Measurements from ENCODE around the gene ADAMTSL3.

ADAMTSL3 gene

DNA sequence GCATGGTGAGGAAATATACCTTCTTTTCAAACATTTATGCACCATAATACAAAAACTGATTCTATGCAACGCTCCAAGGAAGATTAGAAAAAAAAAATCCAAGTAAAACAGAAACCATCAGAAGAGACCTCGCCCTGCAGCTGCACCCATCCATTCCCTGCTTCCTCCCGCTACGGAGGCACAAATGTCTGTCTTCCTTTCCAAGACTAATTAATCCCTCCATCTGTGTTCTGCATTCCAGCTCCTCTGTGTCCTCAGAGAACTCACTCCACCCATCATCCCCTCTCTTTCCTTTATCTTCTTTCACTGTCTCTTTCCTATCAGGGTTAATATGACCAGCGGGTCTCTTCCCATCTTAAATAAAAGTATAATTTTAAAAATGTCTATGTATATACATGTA lies 196.1 kb downstream of the ADAMTSL3 start:
- no peak for DNase-seq
- H3K23ac ChIP-seq (ENCODE audit: low read length): no peak overlapping the region
- no peak overlapping the region for H2BK120ac ChIP-seq (ENCODE audit: low read depth, low read length)
- H3K18ac ChIP-seq (ENCODE audit: low read length): no peak overlapping the region
- H3K4me3 ChIP-seq (ENCODE audit: low read length): no peak overlapping the region
- no peaks in the 10 kb centered on the region for H3K36me3 ChIP-seq (ENCODE audit: control insufficient read depth, insufficient read depth, low read length)
- no peak overlapping the region for H4K5ac ChIP-seq (ENCODE audit: low read length)
- no peak overlapping the region for H3K4me2 ChIP-seq (ENCODE audit: low read length)
- H2BK15ac ChIP-seq (replicated peaks; ENCODE audit: low read depth): no peak overlapping the region
- no peak overlapping the region for H3K27ac ChIP-seq (ENCODE audit: low read depth, low read length)
- H3K79me2 ChIP-seq (ENCODE audit: control insufficient read depth, insufficient read depth, low read length): no peaks in the 10 kb centered on the region
- no peak overlapping the region for H3K9ac ChIP-seq (ENCODE audit: low read length)
- H3K79me1 ChIP-seq (ENCODE audit: low read length): no peaks in the 10 kb centered on the region
- no peak overlapping the region for H2BK5ac ChIP-seq (ENCODE audit: low read length)
- H2AK5ac ChIP-seq (ENCODE audit: low read length): no peak overlapping the region
- H4K8ac ChIP-seq (ENCODE audit: low read depth, low read length): no peak overlapping the region
- no CpG with 5 or more reads among the region's 5 CpGs for WGBS (ENCODE audit: extremely low coverage, insufficient coverage, low lambda C conversion rate)
- H3K56ac ChIP-seq (ENCODE audit: low read length): no peak overlapping the region
- H3K27me3 ChIP-seq (ENCODE audit: insufficient read depth, low read length, poor library complexity): no peaks in the 10 kb centered on the region
- H3K4me1 ChIP-seq (ENCODE audit: control insufficient read depth, low read depth, low read length): no peaks in the 10 kb centered on the region
- H3K4ac ChIP-seq (ENCODE audit: low read depth, low read length): no peak overlapping the region

DNA sequence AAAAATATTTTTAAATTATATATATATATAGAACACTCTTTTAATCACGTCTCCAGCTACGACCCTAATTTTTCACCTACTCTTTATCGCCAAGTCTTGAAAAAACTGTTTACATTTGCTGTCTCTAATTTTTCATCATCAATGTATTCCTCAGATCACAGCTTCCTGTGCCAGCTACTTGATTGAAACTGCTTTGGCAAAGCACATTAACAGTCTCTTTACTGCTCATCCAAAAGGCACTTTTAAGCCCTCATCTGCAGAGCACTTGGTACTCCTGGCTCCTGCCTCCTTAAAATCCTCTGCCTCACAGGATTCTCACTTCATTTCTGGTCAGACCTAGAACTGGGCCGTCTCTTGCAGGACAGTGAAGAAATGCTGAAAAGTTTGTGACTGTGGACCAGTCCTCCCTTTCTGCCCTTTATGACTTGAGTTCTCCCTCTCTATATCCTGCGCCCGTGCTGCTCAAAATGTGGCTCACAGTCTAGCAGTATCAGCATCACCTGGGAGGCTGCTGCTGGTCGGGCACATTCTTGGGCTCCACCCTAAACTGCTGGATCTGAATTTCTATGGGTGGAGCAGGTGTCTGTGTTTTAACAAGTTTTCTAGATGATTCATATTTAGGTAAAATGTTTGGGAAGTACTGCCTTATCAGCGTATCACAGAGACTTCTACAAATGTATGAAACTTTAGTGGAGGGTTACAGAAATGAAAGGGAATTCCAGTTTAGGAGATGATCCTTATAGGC lies 196.8 kb downstream of the ADAMTSL3 start:
- no peak overlapping the region for H4K8ac ChIP-seq (ENCODE audit: low read depth, low read length)
- no peak overlapping the region for H3K9ac ChIP-seq (ENCODE audit: low read length)
- H2BK120ac ChIP-seq (ENCODE audit: low read depth, low read length): no peak overlapping the region
- DNase-seq: no peak
- no peak overlapping the region for H4K5ac ChIP-seq (ENCODE audit: low read length)
- WGBS (ENCODE audit: extremely low coverage, insufficient coverage, low lambda C conversion rate): no CpG with 5 or more reads among the region's 8 CpGs
- H3K56ac ChIP-seq (ENCODE audit: low read length): no peak overlapping the region
- no peak overlapping the region for H2BK5ac ChIP-seq (ENCODE audit: low read length)
- H2BK15ac ChIP-seq (replicated peaks; ENCODE audit: low read depth): no peak overlapping the region
- H3K27me3 ChIP-seq (ENCODE audit: insufficient read depth, low read length, poor library complexity): no peaks in the 10 kb centered on the region
- no peak overlapping the region for H3K23ac ChIP-seq (ENCODE audit: low read length)
- no peak overlapping the region for H2AK5ac ChIP-seq (ENCODE audit: low read length)
- H3K27ac ChIP-seq (ENCODE audit: low read depth, low read length): no peak overlapping the region
- no peak overlapping the region for H3K4ac ChIP-seq (ENCODE audit: low read depth, low read length)
- H3K18ac ChIP-seq (ENCODE audit: low read length): no peak overlapping the region
- H3K79me1 ChIP-seq (ENCODE audit: low read length): no peaks in the 10 kb centered on the region
- H3K36me3 ChIP-seq (ENCODE audit: control insufficient read depth, insufficient read depth, low read length): no peaks in the 10 kb centered on the region
- no peak overlapping the region for H3K4me3 ChIP-seq (ENCODE audit: low read length)
- no peaks in the 10 kb centered on the region for H3K79me2 ChIP-seq (ENCODE audit: control insufficient read depth, insufficient read depth, low read length)
- no peaks in the 10 kb centered on the region for H3K4me1 ChIP-seq (ENCODE audit: control insufficient read depth, low read depth, low read length)
- no peak overlapping the region for H3K4me2 ChIP-seq (ENCODE audit: low read length)

DNA sequence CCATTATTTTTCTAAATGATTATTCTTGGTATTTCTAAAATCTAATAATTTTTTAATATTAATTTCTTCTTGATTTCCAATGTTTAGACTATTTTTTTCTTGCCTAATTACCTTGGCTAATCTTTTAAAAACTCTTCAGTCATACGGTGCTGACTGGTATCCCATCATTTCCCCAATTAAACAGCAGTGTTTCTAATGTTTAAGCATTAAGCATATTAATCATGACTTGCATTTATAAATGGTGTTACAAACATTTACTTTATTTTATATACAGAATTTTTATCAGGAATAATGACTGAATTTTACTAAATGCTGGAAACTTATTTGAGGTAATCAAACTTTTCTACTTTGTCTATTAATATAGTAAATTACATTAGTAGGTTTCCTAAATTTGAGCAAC lies 199.3 kb downstream of the ADAMTSL3 start:
- Histone ChIP-seq H3K79me1 (ENCODE audit: low read length) (no peaks in the 10 kb centered on the region), H3K36me3 (ENCODE audit: control insufficient read depth, insufficient read depth, low read length) (no peaks in the 10 kb centered on the region), H3K56ac (ENCODE audit: low read length) (no peak overlapping the region), H3K9ac (ENCODE audit: low read length) (no peak overlapping the region), H2BK15ac (replicated peaks; ENCODE audit: low read depth) (no peak overlapping the region), H3K23ac (ENCODE audit: low read length) (no peak overlapping the region), H2BK120ac (ENCODE audit: low read depth, low read length) (no peak overlapping the region), H2BK5ac (ENCODE audit: low read length) (no peak overlapping the region), H3K18ac (ENCODE audit: low read length) (no peak overlapping the region), H3K27ac (ENCODE audit: low read depth, low read length) (no peak overlapping the region), H3K4ac (ENCODE audit: low read depth, low read length) (no peak overlapping the region), H3K4me2 (ENCODE audit: low read length) (no peak overlapping the region), H4K8ac (ENCODE audit: low read depth, low read length) (no peak overlapping the region), H3K79me2 (ENCODE audit: control insufficient read depth, insufficient read depth, low read length) (no peaks in the 10 kb centered on the region), H2AK5ac (ENCODE audit: low read length) (no peak overlapping the region), H3K27me3 (ENCODE audit: insufficient read depth, low read length, poor library complexity) (no peaks in the 10 kb centered on the region), H4K5ac (ENCODE audit: low read length) (no peak overlapping the region), H3K4me3 (ENCODE audit: low read length) (no peak overlapping the region), H3K4me1 (ENCODE audit: control insufficient read depth, low read depth, low read length) (no peaks in the 10 kb centered on the region)
- no CpG with 5 or more reads among the region's 1 CpG for WGBS (ENCODE audit: extremely low coverage, insufficient coverage, low lambda C conversion rate)
- DNase-seq: no peak

DNA sequence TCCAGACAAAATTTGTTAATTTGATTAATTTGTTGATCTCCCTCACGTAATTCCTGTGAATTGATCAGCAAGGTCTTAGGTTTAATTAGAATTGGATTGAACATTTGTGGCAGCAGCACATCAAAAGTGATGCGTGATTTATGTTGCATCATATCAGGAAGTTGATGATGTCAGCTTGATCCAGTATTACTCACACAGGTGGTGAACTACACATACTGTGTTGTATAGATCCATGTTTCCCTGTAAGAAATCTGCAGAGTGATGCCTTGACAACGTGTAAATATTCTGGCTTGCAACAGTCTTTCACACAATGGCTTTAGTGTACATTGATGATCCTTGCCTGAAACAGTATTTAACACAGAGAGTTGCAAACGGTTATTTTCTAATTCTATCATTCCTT lies 200.4 kb downstream of the ADAMTSL3 start:
- no peak overlapping the region for H3K27ac ChIP-seq (ENCODE audit: low read depth, low read length)
- H3K4me1 ChIP-seq (ENCODE audit: control insufficient read depth, low read depth, low read length): no peaks in the 10 kb centered on the region
- no peaks in the 10 kb centered on the region for H3K27me3 ChIP-seq (ENCODE audit: insufficient read depth, low read length, poor library complexity)
- no peak overlapping the region for H2BK15ac ChIP-seq (replicated peaks; ENCODE audit: low read depth)
- no peak overlapping the region for H4K5ac ChIP-seq (ENCODE audit: low read length)
- WGBS (ENCODE audit: extremely low coverage, insufficient coverage, low lambda C conversion rate): no CpG with 5 or more reads among the region's 4 CpGs
- no peak overlapping the region for H2BK5ac ChIP-seq (ENCODE audit: low read length)
- H3K4ac ChIP-seq (ENCODE audit: low read depth, low read length): no peak overlapping the region
- no peak overlapping the region for H3K4me2 ChIP-seq (ENCODE audit: low read length)
- no peak overlapping the region for H2BK120ac ChIP-seq (ENCODE audit: low read depth, low read length)
- H3K18ac ChIP-seq (ENCODE audit: low read length): no peak overlapping the region
- no peaks in the 10 kb centered on the region for H3K79me2 ChIP-seq (ENCODE audit: control insufficient read depth, insufficient read depth, low read length)
- no peak overlapping the region for H3K9ac ChIP-seq (ENCODE audit: low read length)
- no peak overlapping the region for H2AK5ac ChIP-seq (ENCODE audit: low read length)
- H3K56ac ChIP-seq (ENCODE audit: low read length): no peak overlapping the region
- H3K23ac ChIP-seq (ENCODE audit: low read length): no peak overlapping the region
- H3K79me1 ChIP-seq (ENCODE audit: low read length): no peaks in the 10 kb centered on the region
- DNase-seq: no peak
- no peak overlapping the region for H4K8ac ChIP-seq (ENCODE audit: low read depth, low read length)
- no peak overlapping the region for H3K4me3 ChIP-seq (ENCODE audit: low read length)
- H3K36me3 ChIP-seq (ENCODE audit: control insufficient read depth, insufficient read depth, low read length): no peaks in the 10 kb centered on the region

DNA sequence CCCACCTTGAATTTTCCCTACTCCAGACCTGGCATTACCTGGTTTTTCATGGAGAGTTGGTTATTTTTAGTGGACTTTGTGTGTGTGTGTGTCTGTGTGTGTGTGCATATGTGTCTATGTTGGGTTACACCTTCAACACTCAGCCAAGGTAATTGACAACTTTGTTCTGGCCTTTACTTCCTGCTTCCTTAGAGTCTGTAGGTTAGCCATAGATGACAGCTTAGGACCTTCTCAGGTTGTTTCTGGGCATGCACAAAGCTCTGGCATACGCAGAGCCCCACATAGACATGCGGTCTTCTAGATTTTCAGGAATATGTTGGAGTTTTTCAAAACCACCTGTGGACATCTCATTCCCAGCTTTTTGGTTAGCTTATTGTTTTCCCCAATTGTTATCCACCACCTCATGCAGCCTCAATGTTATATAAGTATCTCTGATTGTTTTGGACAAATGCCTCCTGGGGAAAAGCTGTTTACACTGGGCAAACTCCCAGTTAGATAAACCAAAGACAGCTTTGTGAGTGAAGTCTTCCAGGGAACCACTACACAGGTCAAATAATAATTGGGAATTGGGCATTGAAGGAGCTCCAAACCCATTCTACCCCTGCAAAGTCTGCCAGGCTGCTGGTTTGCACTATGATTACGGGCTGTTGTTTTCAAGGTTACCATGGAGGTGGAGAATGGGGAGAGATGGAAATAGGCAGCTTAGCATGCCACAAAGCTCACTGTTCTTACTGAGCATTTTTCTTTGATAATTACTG lies 201.2 kb downstream of the ADAMTSL3 start:
- Histone ChIP-seq H3K23ac (ENCODE audit: low read length) (no peak overlapping the region), H3K79me1 (ENCODE audit: low read length) (no peaks in the 10 kb centered on the region), H3K4me1 (ENCODE audit: control insufficient read depth, low read depth, low read length) (no peaks in the 10 kb centered on the region), H3K4me3 (ENCODE audit: low read length) (no peak overlapping the region), H3K27ac (ENCODE audit: low read depth, low read length) (no peak overlapping the region), H2BK15ac (replicated peaks; ENCODE audit: low read depth) (no peak overlapping the region), H2BK5ac (ENCODE audit: low read length) (no peak overlapping the region), H4K5ac (ENCODE audit: low read length) (no peak overlapping the region), H4K8ac (ENCODE audit: low read depth, low read length) (no peak overlapping the region), H3K9ac (ENCODE audit: low read length) (no peak overlapping the region), H3K18ac (ENCODE audit: low read length) (no peak overlapping the region), H3K4ac (ENCODE audit: low read depth, low read length) (no peak overlapping the region), H2AK5ac (ENCODE audit: low read length) (no peak overlapping the region), H3K4me2 (ENCODE audit: low read length) (no peak overlapping the region), H3K79me2 (ENCODE audit: control insufficient read depth, insufficient read depth, low read length) (no peaks in the 10 kb centered on the region), H3K56ac (ENCODE audit: low read length) (no peak overlapping the region), H3K27me3 (ENCODE audit: insufficient read depth, low read length, poor library complexity) (no peaks in the 10 kb centered on the region), H2BK120ac (ENCODE audit: low read depth, low read length) (no peak overlapping the region), H3K36me3 (ENCODE audit: control insufficient read depth, insufficient read depth, low read length) (no peaks in the 10 kb centered on the region)
- DNase-seq: peak; percentile 11
- WGBS (ENCODE audit: extremely low coverage, insufficient coverage, low lambda C conversion rate): no CpG with 5 or more reads among the region's 3 CpGs
